Stimulated activated CD4-positive, alpha-beta T cell treated with anti-CD3 and anti-CD28 coated beads, Interleukin-4, amount 100 ng/mL, for 4 hours (primary cell): ENCODE measurements around the gene WNT7A.

Experiments used
- DNase-seq, 2 experiments: peaks; one replicate each; pipeline ENCODE4 v3.0.0-alpha.2; 2020

The WNT7A gene

DNA sequence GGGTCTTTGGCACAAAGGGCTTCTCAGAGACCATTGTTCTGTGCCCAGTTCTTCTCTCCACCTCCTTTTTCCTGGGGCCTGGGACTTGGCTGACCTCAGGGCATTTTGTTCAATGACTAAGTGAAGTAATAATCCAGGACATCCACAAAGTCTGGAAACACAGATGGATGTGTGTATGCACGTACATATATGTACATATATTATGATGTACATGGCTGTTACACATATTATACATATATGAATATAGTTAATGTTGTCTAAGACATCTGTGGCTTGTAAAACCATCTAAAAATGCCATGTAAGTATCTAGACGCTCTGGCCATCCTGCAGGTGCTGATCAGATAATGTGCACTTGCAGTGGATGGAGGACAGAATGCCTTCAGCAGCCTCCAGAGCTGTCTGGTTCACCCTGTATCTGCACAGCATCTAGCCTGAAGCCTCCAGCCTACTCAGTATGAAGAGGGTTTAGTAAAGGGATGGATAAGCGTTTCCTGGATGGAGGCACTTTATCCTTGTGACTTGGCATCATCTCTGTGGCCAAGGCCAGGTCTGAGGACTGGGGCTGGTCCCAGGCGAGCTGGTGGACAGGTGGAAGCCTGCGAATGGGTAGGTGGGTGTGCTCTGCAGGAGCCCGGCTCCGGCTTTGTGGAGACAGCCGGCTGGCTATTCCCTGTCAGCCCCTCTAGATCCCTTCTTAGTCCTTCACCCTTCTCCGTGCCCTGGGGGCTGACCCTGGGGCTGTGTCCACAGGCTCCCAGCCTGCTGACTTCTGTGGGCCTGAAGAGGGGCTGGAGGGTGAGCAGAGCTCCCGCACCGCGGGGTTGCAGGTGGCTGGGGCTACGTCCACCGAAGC, 88.4 kb downstream of the WNT7A start:
- no peak for DNase-seq

DNA sequence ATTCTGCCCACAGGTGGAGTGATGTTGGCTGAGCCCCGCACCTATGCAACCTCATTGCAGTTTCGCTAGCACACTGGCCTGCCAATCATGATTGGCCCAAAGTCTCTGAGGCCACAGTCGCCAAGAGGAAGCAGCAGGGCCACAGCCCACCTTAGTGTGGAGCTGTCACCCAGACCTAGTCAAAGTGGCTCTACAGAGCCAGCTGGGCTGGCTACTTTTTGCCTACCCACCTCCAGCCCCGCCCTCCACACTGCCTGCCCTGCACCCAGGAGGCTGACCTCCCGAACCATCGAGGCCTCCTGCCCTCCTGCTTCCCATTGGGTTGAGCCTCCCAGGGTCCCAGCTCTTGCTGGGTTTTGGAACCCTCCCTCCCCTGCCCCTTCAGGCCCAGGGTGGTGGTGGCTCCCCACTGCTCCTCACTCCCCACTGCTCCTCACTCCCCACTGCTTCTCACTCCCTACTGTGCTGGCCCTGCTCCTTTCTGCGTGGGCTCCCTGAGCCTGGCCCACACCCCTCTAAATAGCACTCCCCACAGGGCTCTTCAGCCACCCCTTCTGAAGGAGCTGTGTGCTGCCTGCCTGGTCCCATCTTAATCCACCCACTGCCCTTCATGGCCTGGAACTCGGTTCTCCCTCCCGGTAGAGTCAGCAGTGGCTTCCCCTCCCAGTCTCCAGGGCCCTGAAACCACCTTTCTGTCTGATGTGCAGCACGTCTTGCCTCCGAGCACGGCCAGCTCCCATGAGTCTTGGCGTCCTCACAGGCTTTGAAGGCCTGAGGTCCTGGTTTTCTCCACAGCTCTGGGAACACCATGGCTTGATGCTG, 89.3 kb downstream of the WNT7A start:
- no peak for DNase-seq

DNA sequence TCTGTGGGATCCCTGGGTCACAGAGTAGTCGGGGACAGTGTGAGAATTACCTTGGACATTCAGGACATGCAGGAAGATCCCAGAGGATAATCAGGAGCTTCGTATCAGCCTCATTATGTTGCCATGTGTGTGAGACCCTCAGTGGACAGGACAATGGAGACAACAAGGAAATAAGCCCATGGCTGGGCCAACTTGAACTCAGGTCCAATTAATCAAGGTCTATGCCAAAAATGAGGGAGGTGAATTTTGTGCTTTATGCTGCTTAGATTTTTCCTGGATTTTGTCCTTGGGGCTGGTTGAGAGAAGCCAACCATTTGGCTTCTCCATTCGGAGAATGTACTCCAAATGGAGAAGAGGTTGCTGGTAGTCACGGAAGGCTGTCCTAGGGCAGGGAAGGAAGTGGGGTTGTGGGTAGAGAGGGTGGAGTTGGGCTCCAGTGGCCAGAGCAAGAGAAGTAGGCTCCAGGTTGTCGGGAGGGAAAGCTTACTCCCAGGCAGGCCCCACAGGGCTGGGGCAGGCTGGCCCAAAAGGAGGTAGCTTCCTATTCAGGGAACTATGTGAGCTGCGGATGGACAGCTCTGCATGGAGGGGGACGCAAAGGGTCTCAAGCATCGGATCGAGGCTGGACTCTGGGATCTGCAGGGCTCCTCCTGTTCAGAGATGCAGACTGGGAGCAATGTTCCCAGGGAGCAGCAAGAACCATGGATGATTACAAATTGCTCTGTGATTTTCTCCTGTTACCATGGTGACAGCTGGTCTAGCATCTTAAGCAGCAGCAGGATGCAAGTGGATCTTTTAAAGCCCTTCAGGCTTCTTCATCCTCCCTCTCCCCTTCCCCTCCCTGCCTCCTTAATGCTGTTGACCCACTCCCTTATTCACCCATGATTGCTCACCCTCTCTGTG, 91.1 kb downstream of the WNT7A start:
- no peak for DNase-seq

- DNase-seq: no peak
These were observed 92.2 kb downstream of the WNT7A start for GRCh38 chr3:13787533-13788132.

DNA sequence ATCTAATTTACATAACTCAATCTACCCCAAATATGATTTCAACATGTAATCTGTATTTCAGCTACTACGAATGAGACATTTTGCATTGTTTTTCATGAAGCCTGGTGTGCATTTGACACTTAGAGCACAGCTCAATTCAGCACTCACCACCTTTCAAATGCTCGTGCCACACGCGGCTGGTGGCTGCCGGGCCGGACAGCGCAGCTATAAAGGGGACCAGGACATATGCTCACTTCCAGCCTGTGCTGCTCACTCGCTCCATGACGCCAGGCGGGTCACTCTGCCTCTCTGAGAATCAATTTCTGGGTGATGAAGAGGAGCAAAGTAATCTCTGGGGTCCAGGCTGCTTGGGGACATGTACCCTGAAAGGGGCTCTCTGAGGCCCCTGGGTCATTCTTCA, 93.1 kb downstream of the WNT7A start:
- DNase-seq: no peak

- DNase-seq: no peak
These were observed 93.9 kb downstream of the WNT7A start for GRCh38 chr3:13785853-13786436.

GRCh38 chr3:13785351-13785750, 94.5 kb downstream of the WNT7A start:
- DNase-seq: no peak

- DNase-seq: no peak
These were observed 96.4 kb downstream of the WNT7A start for GRCh38 chr3:13783476-13783875.

DNA sequence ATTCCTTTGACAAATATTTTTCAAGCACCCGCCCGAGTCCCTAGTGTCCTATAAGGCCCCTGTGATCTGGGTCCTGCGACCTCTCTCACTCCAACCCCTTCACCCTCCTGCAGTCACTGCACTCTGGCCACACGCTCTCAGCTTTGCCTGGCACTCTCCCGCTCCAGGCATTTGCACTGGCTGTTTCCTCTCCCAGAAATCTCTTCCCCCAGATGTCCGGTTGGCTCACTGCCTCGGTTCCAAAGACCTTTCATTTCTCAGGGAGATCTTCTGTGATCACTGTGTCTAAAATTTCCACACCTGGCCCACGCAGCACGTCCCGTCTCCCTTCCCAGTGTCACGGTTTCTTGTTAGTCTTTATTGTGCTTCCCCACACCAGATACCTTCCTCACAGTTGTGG, 97.4 kb downstream of the WNT7A start:
- DNase-seq: no peak

GRCh38 chr3:13781417-13781816, 98.5 kb downstream of the WNT7A start:
- no peak for DNase-seq

DNA sequence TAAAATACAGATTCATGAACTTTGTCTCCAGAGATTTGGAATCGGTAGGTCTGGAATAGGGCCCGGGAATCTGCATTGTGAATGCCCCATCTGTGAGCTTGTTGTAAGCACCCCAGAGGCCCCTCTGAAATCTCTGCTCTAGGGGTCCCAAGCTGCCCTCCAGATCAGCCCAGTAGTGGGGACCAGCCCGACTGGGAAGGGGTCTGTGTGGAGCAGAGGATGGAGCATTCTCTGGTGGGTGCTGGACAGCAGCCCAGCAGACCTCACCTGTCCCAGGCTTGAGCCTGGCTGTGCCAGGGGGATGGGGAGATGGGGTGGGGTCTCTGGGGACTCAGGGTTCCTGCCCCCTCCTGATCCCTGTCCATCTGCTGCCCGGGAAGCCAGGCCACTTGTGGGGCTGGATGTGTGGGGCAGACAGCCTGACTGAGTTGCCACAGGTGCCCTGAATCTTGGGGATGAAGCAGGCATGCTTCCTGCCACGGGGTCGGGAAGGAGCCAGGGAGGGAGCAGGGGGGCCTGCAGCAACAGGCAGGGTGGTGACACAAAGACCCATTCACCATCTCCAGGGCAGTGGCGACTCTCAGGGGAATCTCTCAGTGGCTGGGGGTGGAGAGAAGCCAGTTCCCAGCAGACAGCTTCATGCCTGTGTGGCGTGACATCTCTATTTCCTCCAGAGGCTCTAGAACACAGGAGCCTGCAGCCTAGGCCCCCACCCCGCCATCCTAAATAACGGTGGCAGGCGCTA, 99.3 kb downstream of the WNT7A start:
- no peak for DNase-seq

- DNase-seq: no peak
These were observed 103.4 kb downstream of the WNT7A start for GRCh38 chr3:13776253-13777050.

DNA sequence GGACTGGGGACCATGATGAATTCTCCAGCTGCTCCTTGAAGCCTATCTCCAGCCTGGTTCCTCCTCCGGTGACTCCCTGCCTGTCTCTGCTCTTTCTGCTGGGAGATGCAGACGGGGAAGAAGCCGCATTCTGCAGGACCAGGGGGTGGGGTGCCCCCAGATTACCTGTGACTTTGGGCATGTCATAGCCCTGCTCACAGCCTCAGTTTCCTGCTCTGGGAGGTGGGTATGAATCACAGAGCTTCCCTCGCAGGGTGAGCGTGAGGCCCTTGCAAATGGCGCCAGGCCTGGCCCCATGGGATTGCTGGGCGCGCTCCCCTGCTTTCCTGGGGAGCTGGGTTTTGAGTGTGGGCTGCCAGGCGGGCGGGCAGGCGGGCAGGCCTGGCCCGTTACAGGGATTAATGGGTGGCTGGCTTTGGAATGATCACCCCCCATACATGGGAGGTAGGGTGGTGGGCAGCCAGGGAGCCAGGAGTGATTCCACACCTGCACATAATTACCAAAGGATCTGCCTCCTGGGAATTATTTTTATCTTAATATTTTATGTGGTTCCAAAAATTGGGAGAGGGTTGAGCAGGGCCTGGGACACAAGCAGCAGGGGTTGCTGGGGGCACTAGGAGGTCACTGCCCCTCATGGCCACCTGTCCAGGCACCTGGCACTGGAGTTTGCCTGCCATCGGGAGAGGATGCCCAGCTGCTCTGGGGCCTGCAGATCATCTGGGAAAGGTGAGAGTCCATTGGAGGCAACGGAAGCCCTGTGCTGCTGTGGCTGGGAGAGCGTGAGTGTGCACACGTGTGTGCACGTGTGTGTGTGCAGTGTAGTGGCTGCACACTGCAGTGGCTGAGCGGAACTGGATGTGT, 106.8 kb downstream of the WNT7A start:
- DNase-seq: no peak

- no peak for DNase-seq
These were observed 107.5 kb downstream of the WNT7A start for GRCh38 chr3:13772321-13772745.

GRCh38 chr3:13771496-13771895, 108.4 kb downstream of the WNT7A start:
- DNase-seq: no peak

DNA sequence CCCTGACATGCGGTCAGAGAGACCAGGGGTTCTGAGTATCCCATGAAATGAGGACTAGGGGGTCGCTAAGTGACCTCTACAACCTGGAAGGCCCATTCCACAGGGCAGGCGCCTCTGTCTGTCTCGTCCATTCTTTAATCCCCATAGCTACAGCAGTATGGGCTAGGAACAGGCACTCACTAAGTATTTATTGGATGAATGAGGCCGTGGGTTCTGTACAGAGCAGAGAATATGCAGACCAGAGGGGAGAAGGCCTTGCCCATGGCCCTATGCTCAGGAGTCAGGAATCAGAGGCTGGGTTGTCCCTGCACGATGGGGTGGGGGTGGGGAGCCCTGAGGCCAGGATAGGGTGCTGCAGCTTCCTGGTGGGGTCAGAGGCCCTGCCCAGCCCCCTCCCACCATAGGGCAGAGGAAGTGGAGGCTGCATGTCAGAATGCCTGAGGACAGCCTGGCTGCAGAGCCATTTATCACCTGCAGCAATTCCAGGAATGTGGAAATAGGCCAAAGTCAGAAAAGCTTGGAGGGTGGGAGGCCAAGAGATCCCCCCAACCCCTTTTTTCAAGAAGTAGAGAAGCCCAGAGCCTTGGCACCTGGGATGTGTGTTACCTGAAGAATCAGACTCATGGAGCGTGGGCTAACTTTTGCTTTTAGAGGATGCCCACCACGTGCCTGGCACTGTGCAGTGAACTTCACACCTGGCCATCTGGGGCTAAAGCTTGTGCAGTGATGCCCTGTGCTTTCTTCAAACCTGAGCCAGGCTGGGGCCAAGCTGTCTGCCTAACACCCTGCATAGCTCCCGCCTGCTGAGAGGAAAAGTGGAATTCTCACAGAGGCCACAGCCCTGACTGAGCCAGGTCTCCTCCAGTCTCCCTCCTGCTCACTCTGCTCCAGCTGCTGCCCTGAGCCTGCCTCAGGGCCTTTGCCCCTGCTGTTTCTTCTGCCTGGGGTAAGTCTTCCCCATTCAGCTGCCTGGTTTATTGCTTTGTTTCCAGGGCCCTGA, 109.4 kb downstream of the WNT7A start:
- DNase-seq: no peak

GRCh38 chr3:13769422-13769821, 110.4 kb downstream of the WNT7A start:
- no peak for DNase-seq

- DNase-seq: no peak
These were observed 111.4 kb downstream of the WNT7A start for GRCh38 chr3:13768453-13768852.
